ENCODE data around the gene NAAA. TPM values are rescaled to one million over a fixed set of nuclear protein-coding genes. Genes with fewer than 3 reads are reported as not detected.

The NAAA gene
- total and polyA plus RNA-seq, 11 donors, result 6.0 to 67.0 (median 15.4) TPM

DNA sequence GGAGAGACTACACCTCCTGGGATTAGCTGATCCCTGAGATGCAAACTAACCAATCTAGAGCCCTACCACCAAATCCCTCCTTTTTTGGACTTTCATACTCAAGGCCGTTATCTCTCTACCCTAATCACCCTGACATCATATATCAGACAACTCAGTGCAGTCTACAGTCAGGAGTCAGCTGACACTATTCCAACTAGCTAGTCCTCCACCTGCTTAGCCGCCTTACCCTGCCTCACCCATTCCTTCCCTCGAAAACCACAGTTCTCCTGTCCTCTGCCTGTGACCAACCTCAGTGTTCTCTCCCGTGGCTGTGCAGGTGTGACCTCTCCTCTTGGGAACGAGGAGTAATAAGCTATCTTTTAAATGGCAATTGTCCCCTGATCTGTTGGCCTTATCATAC, 36.7 kb downstream of the NAAA start:
- WGBS, 4 donors, result 76 to 89% (median 89%) methylated on average over 5 of the region's 5 CpGs
- no peak overlapping the region for H3K27ac ChIP-seq
- TF ChIP-seq, protein P1, sequence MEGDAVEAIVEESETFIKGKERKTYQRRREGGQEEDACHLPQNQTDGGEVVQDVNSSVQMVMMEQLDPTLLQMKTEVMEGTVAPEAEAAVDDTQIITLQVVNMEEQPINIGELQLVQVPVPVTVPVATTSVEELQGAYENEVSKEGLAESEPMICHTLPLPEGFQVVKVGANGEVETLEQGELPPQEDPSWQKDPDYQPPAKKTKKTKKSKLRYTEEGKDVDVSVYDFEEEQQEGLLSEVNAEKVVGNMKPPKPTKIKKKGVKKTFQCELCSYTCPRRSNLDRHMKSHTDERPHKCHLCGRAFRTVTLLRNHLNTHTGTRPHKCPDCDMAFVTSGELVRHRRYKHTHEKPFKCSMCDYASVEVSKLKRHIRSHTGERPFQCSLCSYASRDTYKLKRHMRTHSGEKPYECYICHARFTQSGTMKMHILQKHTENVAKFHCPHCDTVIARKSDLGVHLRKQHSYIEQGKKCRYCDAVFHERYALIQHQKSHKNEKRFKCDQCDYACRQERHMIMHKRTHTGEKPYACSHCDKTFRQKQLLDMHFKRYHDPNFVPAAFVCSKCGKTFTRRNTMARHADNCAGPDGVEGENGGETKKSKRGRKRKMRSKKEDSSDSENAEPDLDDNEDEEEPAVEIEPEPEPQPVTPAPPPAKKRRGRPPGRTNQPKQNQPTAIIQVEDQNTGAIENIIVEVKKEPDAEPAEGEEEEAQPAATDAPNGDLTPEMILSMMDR (IDR thresholded peaks at IDR 0.05), result no peak
- no peak for TF ChIP-seq POLR2A (IDR thresholded peaks at IDR 0.05)
- intact Hi-C loops (cut with DNase I), result no loop called here
- no peaks in the 10 kb centered on the region for H3K36me3 ChIP-seq
- H3K4me1 ChIP-seq, result peaks cover 0 to 16% (median 0%) of the 10 kb centered on the region in 12 donors
- no peaks in the 10 kb centered on the region for H3K9me3 ChIP-seq
- H3K4me3 ChIP-seq, result no peak overlapping the region
- no peak for ATAC-seq
- H3K27me3 ChIP-seq, result no peaks in the 10 kb centered on the region
- DNase-seq, result no peak

GRCh38 chr4:75902352-75902751, 38.5 kb downstream of the NAAA start, which contains the start of gene PPEF2:
PPEF2 (minus strand) TSS chr4:75902452; CDS start chr4:75896325, 6,127 bp downstream.
- no peak within 1 kb of the TSS for H3K4me3 ChIP-seq
- no peak within 1 kb of the TSS for H3K27ac ChIP-seq
- H3K4me1 ChIP-seq, result peaks cover 0 to 10% (median 0%) of the 10 kb centered on the region in 12 donors
- intact Hi-C loops (cut with DNase I), result no loop called here
- no peak for TF ChIP-seq POLR2A (IDR thresholded peaks at IDR 0.05)
- TF ChIP-seq, protein P1 (IDR thresholded peaks at IDR 0.05), result no peak
- no peaks in the 10 kb centered on the region for H3K36me3 ChIP-seq
- DNase-seq, result no peak
- H3K27me3 ChIP-seq, result no peaks in the 10 kb centered on the region
- no peak for ATAC-seq
- 75 to 85% (median 78%) methylated on average over 5 of the region's 5 CpGs for WGBS, 4 donors
- no peaks in the 10 kb centered on the region for H3K9me3 ChIP-seq

DNA sequence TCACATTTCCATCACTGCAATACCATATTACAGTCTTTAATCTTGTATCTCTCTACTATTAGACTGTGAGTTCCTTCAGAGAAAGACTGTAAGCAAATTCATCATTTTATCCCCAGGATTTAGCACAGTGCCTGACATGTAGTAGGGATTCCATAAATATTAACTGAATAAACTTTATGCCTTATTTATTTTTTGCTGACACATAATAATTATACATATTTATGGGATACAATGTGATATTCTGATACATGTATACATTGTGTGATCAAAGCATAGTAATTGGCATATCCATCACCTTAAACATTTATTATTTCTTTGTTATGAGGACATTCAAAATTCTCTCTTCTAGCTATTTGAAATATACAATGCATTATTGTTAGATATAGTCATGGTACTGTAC, 42.3 kb downstream of the NAAA start:
- no peaks in the 10 kb centered on the region for H3K27me3 ChIP-seq
- ATAC-seq (no peak), DNase-seq (no peak)
- H3K27ac ChIP-seq, result no peak overlapping the region
- H3K4me3 ChIP-seq, result no peak overlapping the region
- H3K36me3 ChIP-seq, result no peaks in the 10 kb centered on the region
- TF ChIP-seq, protein P1 (IDR thresholded peaks at IDR 0.05), result no peak
- TF ChIP-seq POLR2A (IDR thresholded peaks at IDR 0.05), result no peak
- H3K4me1 ChIP-seq, result peaks cover 0 to 10% (median 0%) of the 10 kb centered on the region in 12 donors
- H3K9me3 ChIP-seq, result no peaks in the 10 kb centered on the region
- intact Hi-C loops (cut with DNase I), result no loop called here

DNA sequence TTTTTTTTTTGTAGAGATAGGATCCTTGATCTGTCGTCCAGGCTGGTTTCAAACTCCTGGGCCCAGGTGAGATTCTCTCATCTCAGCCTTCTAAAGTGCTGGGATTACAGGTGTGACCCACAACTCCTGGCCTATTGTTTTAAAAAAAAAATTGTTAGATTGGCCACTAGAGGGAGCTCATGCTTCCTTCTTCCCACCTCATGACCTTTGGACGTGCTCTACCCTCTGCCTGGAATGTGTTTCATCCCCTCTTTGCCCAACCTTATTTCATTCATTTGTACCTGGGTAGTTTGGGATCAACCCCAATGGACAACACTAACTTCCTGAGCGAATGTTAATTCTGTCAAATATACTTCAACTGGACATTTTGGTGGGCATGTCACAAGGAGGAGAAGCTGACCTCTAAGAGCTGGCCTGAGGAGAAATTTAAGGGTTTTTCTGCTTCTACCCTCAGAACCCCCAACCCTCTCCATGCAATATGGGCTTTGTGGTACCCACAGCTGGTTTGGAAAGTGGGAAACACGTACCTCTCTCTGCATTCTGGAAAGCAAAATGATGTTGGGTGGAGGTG, 45.0 kb downstream of the NAAA start:
- WGBS, 4 donors, result 48 to 52% (median 49%) methylated on average over 4 of the region's 4 CpGs
- no peaks in the 10 kb centered on the region for H3K36me3 ChIP-seq
- H3K27ac ChIP-seq, result no peak overlapping the region
- no peaks in the 10 kb centered on the region for H3K27me3 ChIP-seq
- no peaks in the 10 kb centered on the region for H3K4me1 ChIP-seq
- no peak for DNase-seq
- ATAC-seq, result peak in 2 of 4 donors; percentile 54 to 57
- no peak overlapping the region for H3K4me3 ChIP-seq
- TF ChIP-seq, protein P1 (IDR thresholded peaks at IDR 0.05), result peak; percentile 33 to 66 (median 52)
- TF ChIP-seq POLR2A (IDR thresholded peaks at IDR 0.05), result no peak
- H3K9me3 ChIP-seq, result no peaks in the 10 kb centered on the region
- intact Hi-C loops (cut with DNase I), result no loop called here
